ENCODE measurements around the gene UBE2V1. TPM values are rescaled to one million over a fixed set of nuclear protein-coding genes. Genes with fewer than 3 reads are reported as not detected.

UBE2V1 gene
- polyA plus RNA-seq, 2 of the 4 experiments (the other 2 are of a cell fraction): 129 to 141 TPM

GRCh38 chr20:50038574-50038991 is 74.4 kb downstream of the UBE2V1 start:
- Histone ChIP-seq H3K4me2 (no peak overlapping the region), H3K4me3 (no peak overlapping the region), H3K27ac (peak overlapping the region in 1 of 2 experiments; percentile 65; a peak in 3 of 6 replicates), H3K4me1 (peaks cover 35% of the 10 kb centered on the region), H3K9me3 (no peaks in the 10 kb centered on the region)
- TF ChIP-seq HES2 (IDR thresholded peaks at IDR 0.05): no peak
- no peak for TF ChIP-seq EHF (CRISPR knock-in tag; IDR thresholded peaks at IDR 0.05)
- no peak for TF ChIP-seq USF2 (IDR thresholded peaks at IDR 0.05)
- TF ChIP-seq KDM1A (IDR thresholded peaks at IDR 0.05; ENCODE audit: low read depth): no peak
- TF ChIP-seq MYC (IDR thresholded peaks at IDR 0.05; ENCODE audit: borderline replicate concordance, low read length): no peak
- TF ChIP-seq TP53 (CRISPR knock-in tag; IDR thresholded peaks at IDR 0.05): no peak
- no peak for TF ChIP-seq ATOH8 (CRISPR knock-in tag; IDR thresholded peaks at IDR 0.05; ENCODE audit: low read depth)
- TF ChIP-seq HMGXB4 (CRISPR knock-in tag; IDR thresholded peaks at IDR 0.05; ENCODE audit: borderline replicate concordance): no peak
- no peak for TF ChIP-seq JUN (IDR thresholded peaks at IDR 0.05)
- no peak for TF ChIP-seq CTCF (IDR thresholded peaks at IDR 0.05)
- no peak for TF ChIP-seq CEBPB (IDR thresholded peaks at IDR 0.05)
- no peak for TF ChIP-seq RARB (CRISPR knock-in tag; IDR thresholded peaks at IDR 0.05)
- TF ChIP-seq EP300 (IDR thresholded peaks at IDR 0.05): no peak
- TF ChIP-seq GATA3 (IDR thresholded peaks at IDR 0.05; ENCODE audit: borderline replicate concordance): no peak
- TF ChIP-seq HDAC2 (IDR thresholded peaks at IDR 0.05): no peak
- TF ChIP-seq ZC3H11A (IDR thresholded peaks at IDR 0.05): no peak
- TF ChIP-seq ZNF302 (CRISPR knock-in tag; IDR thresholded peaks at IDR 0.05): no peak
- no peak for TF ChIP-seq RFX5 (IDR thresholded peaks at IDR 0.05)
- no peak for TF ChIP-seq FOXS1 (CRISPR knock-in tag; IDR thresholded peaks at IDR 0.05)
- TF ChIP-seq TFCP2L1 (CRISPR knock-in tag; IDR thresholded peaks at IDR 0.05): no peak
- ChIA-PET CTCF (interaction anchor here (0.5 to 7.4 kb wide), 3 partner anchors 33 to 131 kb away, joined by 3 to 66 read pairs (median 4); no protein-coding TSS in a partner anchor), POLR2A (no interaction called here)
- 54% methylated on average over 9 of the region's 10 CpGs for WGBS (ENCODE audit: missing lambda C conversion rate)
- FAIRE-seq (no peak), ATAC-seq (no peak), DNase-seq (ENCODE audit: low read depth in 1 of 2, low spot score in 1 of 2) (no peak)

- H3K9me3 ChIP-seq: no peaks in the 10 kb centered on the region
- no peak overlapping the region for H3K4me2 ChIP-seq
- H3K4me1 ChIP-seq: peaks cover 39% of the 10 kb centered on the region
- WGBS (ENCODE audit: missing lambda C conversion rate): 51% methylated on average over 6 of the region's 6 CpGs
- DNase-seq (ENCODE audit: low read depth in 1 of 2, low spot score in 1 of 2) (no peak), FAIRE-seq (no peak), ATAC-seq (no peak)
- ChIA-PET CTCF (interaction anchor here (0.5 to 7.4 kb wide), 5 partner anchors 33 to 428 kb away, joined by 3 to 66 read pairs (median 4); no protein-coding TSS in a partner anchor), POLR2A (no interaction called here)
- no peak for TF ChIP-seq JUN (IDR thresholded peaks at IDR 0.05)
- TF ChIP-seq FOSB (CRISPR knock-in tag; IDR thresholded peaks at IDR 0.05): no peak
- no peak for TF ChIP-seq HES2 (IDR thresholded peaks at IDR 0.05)
- TF ChIP-seq RFX5 (IDR thresholded peaks at IDR 0.05): no peak
- TF ChIP-seq HOXB5 (CRISPR knock-in tag; IDR thresholded peaks at IDR 0.05): no peak
- no peak for TF ChIP-seq ELK1 (IDR thresholded peaks at IDR 0.05; ENCODE audit: low read depth, low read length)
- no peak for TF ChIP-seq RCOR1 (IDR thresholded peaks at IDR 0.05; ENCODE audit: low read depth, low read length)
- TF ChIP-seq BHLHE40 (IDR thresholded peaks at IDR 0.05; ENCODE audit: low read depth, low read length): no peak
- H3K27ac ChIP-seq: peak overlapping the region in 1 of 2 experiments; percentile 65; a peak in 3 of 6 replicates
- H3K4me3 ChIP-seq: no peak overlapping the region
Observed at GRCh38 chr20:50038169-50038568, 74.8 kb downstream of the UBE2V1 start.
